ENCODE results near the gene S100A13.
"Not testable (repeated sequence)": the region's sequence is repeated elsewhere in the genome, so short reads cannot be mapped to it uniquely, and the experiment has no call there.

Gene S100A13

GRCh38 chr1:153602749-153603148 is 24.6 kb downstream of the S100A13 start:
- Histone ChIP-seq H3K36me3 (ENCODE audit: control insufficient read depth, insufficient read depth, low read length) (no peaks in the 10 kb centered on the region), H3K4me1 (ENCODE audit: control insufficient read depth, insufficient read depth, low read length) (peaks cover 10% of the 10 kb centered on the region), H3K27ac (ENCODE audit: low read depth, low read length) (no peak overlapping the region), H3K27me3 (ENCODE audit: control insufficient read depth, insufficient read depth, low read length) (no peaks in the 10 kb centered on the region), H3K9me3 (ENCODE audit: control insufficient read depth, insufficient read depth, low read length) (no peaks in the 10 kb centered on the region), H3K4me3 (ENCODE audit: low read depth, low read length) (no peak overlapping the region), H3K9ac (ENCODE audit: low read depth, low read length) (no peak overlapping the region)

GRCh38 chr1:153599847-153600246 is 27.5 kb downstream of the S100A13 start:
- H3K4me1 ChIP-seq (ENCODE audit: control insufficient read depth, insufficient read depth, low read length) = peaks cover 10% of the 10 kb centered on the region
- no peaks in the 10 kb centered on the region for H3K9me3 ChIP-seq (ENCODE audit: control insufficient read depth, insufficient read depth, low read length)
- H3K27me3 ChIP-seq (ENCODE audit: control insufficient read depth, insufficient read depth, low read length) = no peaks in the 10 kb centered on the region
- H3K27ac ChIP-seq (ENCODE audit: low read depth, low read length) = no peak overlapping the region
- no peak overlapping the region for H3K9ac ChIP-seq (ENCODE audit: low read depth, low read length)
- no peaks in the 10 kb centered on the region for H3K36me3 ChIP-seq (ENCODE audit: control insufficient read depth, insufficient read depth, low read length)
- H3K4me3 ChIP-seq (ENCODE audit: low read depth, low read length) = no peak overlapping the region

GRCh38 chr1:153598309-153599172 is 28.8 kb downstream of the S100A13 start:
- Histone ChIP-seq H3K27me3 (ENCODE audit: control insufficient read depth, insufficient read depth, low read length) (no peaks in the 10 kb centered on the region), H3K36me3 (ENCODE audit: control insufficient read depth, insufficient read depth, low read length) (no peaks in the 10 kb centered on the region), H3K4me1 (ENCODE audit: control insufficient read depth, insufficient read depth, low read length) (peaks cover 10% of the 10 kb centered on the region), H3K27ac (ENCODE audit: low read depth, low read length) (peak overlapping the region; percentile 75), H3K9ac (ENCODE audit: low read depth, low read length) (no peak overlapping the region), H3K9me3 (ENCODE audit: control insufficient read depth, insufficient read depth, low read length) (no peaks in the 10 kb centered on the region), H3K4me3 (ENCODE audit: low read depth, low read length) (no peak overlapping the region)

GRCh38 chr1:153597206-153597605 is 30.1 kb downstream of the S100A13 start:
- H3K27ac ChIP-seq (ENCODE audit: low read depth, low read length) = no peak overlapping the region
- no peaks in the 10 kb centered on the region for H3K36me3 ChIP-seq (ENCODE audit: control insufficient read depth, insufficient read depth, low read length)
- no peaks in the 10 kb centered on the region for H3K9me3 ChIP-seq (ENCODE audit: control insufficient read depth, insufficient read depth, low read length)
- no peaks in the 10 kb centered on the region for H3K27me3 ChIP-seq (ENCODE audit: control insufficient read depth, insufficient read depth, low read length)
- H3K4me1 ChIP-seq (ENCODE audit: control insufficient read depth, insufficient read depth, low read length) = peaks cover 10% of the 10 kb centered on the region
- no peak overlapping the region for H3K4me3 ChIP-seq (ENCODE audit: low read depth, low read length)
- no peak overlapping the region for H3K9ac ChIP-seq (ENCODE audit: low read depth, low read length)

- no peak overlapping the region for H3K9ac ChIP-seq (ENCODE audit: low read depth, low read length)
- no peaks in the 10 kb centered on the region for H3K27me3 ChIP-seq (ENCODE audit: control insufficient read depth, insufficient read depth, low read length)
- H3K27ac ChIP-seq (ENCODE audit: low read depth, low read length) = no peak overlapping the region
- no peak overlapping the region for H3K4me3 ChIP-seq (ENCODE audit: low read depth, low read length)
- H3K4me1 ChIP-seq (ENCODE audit: control insufficient read depth, insufficient read depth, low read length) = no peaks in the 10 kb centered on the region
- no peaks in the 10 kb centered on the region for H3K9me3 ChIP-seq (ENCODE audit: control insufficient read depth, insufficient read depth, low read length)
- H3K36me3 ChIP-seq (ENCODE audit: control insufficient read depth, insufficient read depth, low read length) = no peaks in the 10 kb centered on the region
These were observed 34.6 kb downstream of the S100A13 start for GRCh38 chr1:153592748-153593147.

- Histone ChIP-seq H3K4me1 (ENCODE audit: control insufficient read depth, insufficient read depth, low read length) (no peaks in the 10 kb centered on the region), H3K27ac (ENCODE audit: low read depth, low read length) (no peak overlapping the region), H3K27me3 (ENCODE audit: control insufficient read depth, insufficient read depth, low read length) (no peaks in the 10 kb centered on the region), H3K9me3 (ENCODE audit: control insufficient read depth, insufficient read depth, low read length) (no peaks in the 10 kb centered on the region), H3K4me3 (ENCODE audit: low read depth, low read length) (no peak overlapping the region), H3K36me3 (ENCODE audit: control insufficient read depth, insufficient read depth, low read length) (no peaks in the 10 kb centered on the region), H3K9ac (ENCODE audit: low read depth, low read length) (no peak overlapping the region)
These were observed 38.8 kb downstream of the S100A13 start for GRCh38 chr1:153588482-153588881.

- H3K4me3 ChIP-seq (ENCODE audit: low read depth, low read length); H3K27me3 ChIP-seq (ENCODE audit: control insufficient read depth, insufficient read depth, low read length); H3K27ac ChIP-seq (ENCODE audit: low read depth, low read length); H3K9me3 ChIP-seq (ENCODE audit: control insufficient read depth, insufficient read depth, low read length); H3K4me1 ChIP-seq (ENCODE audit: control insufficient read depth, insufficient read depth, low read length); H3K36me3 ChIP-seq (ENCODE audit: control insufficient read depth, insufficient read depth, low read length); H3K9ac ChIP-seq (ENCODE audit: low read depth, low read length): not testable (repeated sequence)
These were observed 39.3 kb downstream of the S100A13 start for GRCh38 chr1:153588033-153588432.

- Histone ChIP-seq H3K27ac (ENCODE audit: low read depth, low read length) (no peak overlapping the region), H3K36me3 (ENCODE audit: control insufficient read depth, insufficient read depth, low read length) (no peaks in the 10 kb centered on the region), H3K27me3 (ENCODE audit: control insufficient read depth, insufficient read depth, low read length) (no peaks in the 10 kb centered on the region), H3K4me1 (ENCODE audit: control insufficient read depth, insufficient read depth, low read length) (no peaks in the 10 kb centered on the region), H3K9me3 (ENCODE audit: control insufficient read depth, insufficient read depth, low read length) (no peaks in the 10 kb centered on the region), H3K4me3 (ENCODE audit: low read depth, low read length) (no peak overlapping the region), H3K9ac (ENCODE audit: low read depth, low read length) (no peak overlapping the region)
These were observed 40.0 kb downstream of the S100A13 start for GRCh38 chr1:153587314-153587713.

GRCh38 chr1:153586347-153586746 is 41.0 kb downstream of the S100A13 start:
- H3K4me1 ChIP-seq (ENCODE audit: control insufficient read depth, insufficient read depth, low read length) = no peaks in the 10 kb centered on the region
- H3K36me3 ChIP-seq (ENCODE audit: control insufficient read depth, insufficient read depth, low read length) = no peaks in the 10 kb centered on the region
- no peak overlapping the region for H3K9ac ChIP-seq (ENCODE audit: low read depth, low read length)
- no peak overlapping the region for H3K4me3 ChIP-seq (ENCODE audit: low read depth, low read length)
- H3K27ac ChIP-seq (ENCODE audit: low read depth, low read length) = no peak overlapping the region
- H3K9me3 ChIP-seq (ENCODE audit: control insufficient read depth, insufficient read depth, low read length) = no peaks in the 10 kb centered on the region
- H3K27me3 ChIP-seq (ENCODE audit: control insufficient read depth, insufficient read depth, low read length) = no peaks in the 10 kb centered on the region

GRCh38 chr1:153585006-153585405 is 42.3 kb downstream of the S100A13 start:
- Histone ChIP-seq H3K4me1 (ENCODE audit: control insufficient read depth, insufficient read depth, low read length) (no peaks in the 10 kb centered on the region), H3K27ac (ENCODE audit: low read depth, low read length) (no peak overlapping the region), H3K4me3 (ENCODE audit: low read depth, low read length) (no peak overlapping the region), H3K36me3 (ENCODE audit: control insufficient read depth, insufficient read depth, low read length) (no peaks in the 10 kb centered on the region), H3K27me3 (ENCODE audit: control insufficient read depth, insufficient read depth, low read length) (no peaks in the 10 kb centered on the region), H3K9ac (ENCODE audit: low read depth, low read length) (no peak overlapping the region), H3K9me3 (ENCODE audit: control insufficient read depth, insufficient read depth, low read length) (no peaks in the 10 kb centered on the region)

GRCh38 chr1:153583976-153584375 is 43.3 kb downstream of the S100A13 start:
- no peak overlapping the region for H3K9ac ChIP-seq (ENCODE audit: low read depth, low read length)
- no peaks in the 10 kb centered on the region for H3K27me3 ChIP-seq (ENCODE audit: control insufficient read depth, insufficient read depth, low read length)
- no peaks in the 10 kb centered on the region for H3K9me3 ChIP-seq (ENCODE audit: control insufficient read depth, insufficient read depth, low read length)
- H3K4me3 ChIP-seq (ENCODE audit: low read depth, low read length) = no peak overlapping the region
- no peaks in the 10 kb centered on the region for H3K4me1 ChIP-seq (ENCODE audit: control insufficient read depth, insufficient read depth, low read length)
- H3K36me3 ChIP-seq (ENCODE audit: control insufficient read depth, insufficient read depth, low read length) = no peaks in the 10 kb centered on the region
- H3K27ac ChIP-seq (ENCODE audit: low read depth, low read length) = no peak overlapping the region

Data from HUES48 (cell line).